GM12874 (cell line): Measurements from ENCODE around the gene HDGFL3.

Source experiments
- CTCF ChIP-seq: IDR thresholded peaks from 2 replicates; pipeline ENCODE4 v1.5.1; 2011; ENCODE audit warnings: low read depth, mild to moderate bottlenecking, control low read depth, low read length, moderate library complexity; ENCODE audit not compliant: insufficient read depth

The HDGFL3 gene

GRCh38 chr15:83158393-83158792, 49.2 kb downstream of the HDGFL3 start:
- no peak for TF ChIP-seq CTCF

- no peak for TF ChIP-seq CTCF
Measured at GRCh38 chr15:83155942-83156341, 51.7 kb downstream of the HDGFL3 start.

GRCh38 chr15:83153288-83153687, 54.3 kb downstream of the HDGFL3 start:
- no peak for TF ChIP-seq CTCF

GRCh38 chr15:83144771-83145170, 62.9 kb downstream of the HDGFL3 start:
- TF ChIP-seq CTCF = no peak

- no peak for TF ChIP-seq CTCF
Measured at GRCh38 chr15:83132861-83133523, 74.6 kb downstream of the HDGFL3 start.

- TF ChIP-seq CTCF = no peak
Measured at GRCh38 chr15:83129791-83130190, 77.8 kb downstream of the HDGFL3 start.

GRCh38 chr15:83127547-83128150, 80.0 kb downstream of the HDGFL3 start:
- no peak for TF ChIP-seq CTCF
